Prostate gland (tissue), 2 donors: ENCODE data around the gene HSPA1B.

Experiments
- CTCF ChIP-seq, 4 experiments: fragments of 200-600 bp in 2 of 4; fragments of 450-650 bp in 2 of 4; sonication (generic) in 2 of 4; IDR thresholded peaks; 1 replicate in 3 of 4; 2 replicates in 1 of 4; pipeline ENCODE4 v1.5.1; 2016 to 2019; ENCODE audit warnings: antibody characterized with exemption in 4 of 4, mild to moderate bottlenecking in 2 of 4, moderate library complexity in 2 of 4
- POLR2AphosphoS5 ChIP-seq: sonication (generic); formaldehyde crosslinking; IDR thresholded peaks from one replicate; pipeline ENCODE4 v1.6.1; 2017; ENCODE audit warnings: antibody characterized with exemption

GRCh38 chr6:31878726-31879125 lies 51.2 kb downstream of the HSPA1B start, which contains the start of gene SLC44A4:
- TF ChIP-seq POLR2AphosphoS5 (peak; percentile 77), CTCF (IDR thresholded peaks at IDR 0.05) (no peak)
